Duodenal mucosa (tissue), 2 donors: Measurements from ENCODE around the gene PRSS33.

Experiments used
- H3K27ac ChIP-seq: one replicate; pipeline ENCODE4 v1.7.0; 2013; ENCODE audit warnings: low read depth, low read length
- H3K27me3 ChIP-seq, 2 donors: one replicate each; pipeline ENCODE4 v1.7.0; 2013; ENCODE audit warnings: low read length in 2 of 2, control low read depth in 1 of 2; ENCODE audit not compliant: insufficient read depth in 2 of 2, control insufficient read depth in 1 of 2
- H3K36me3 ChIP-seq, 2 donors: one replicate each; pipeline ENCODE4 v1.7.0; 2013; ENCODE audit warnings: low read length in 2 of 2, control low read depth in 1 of 2; ENCODE audit not compliant: insufficient read depth in 2 of 2, control insufficient read depth in 1 of 2
- H3K4me1 ChIP-seq, 2 donors: one replicate each; pipeline ENCODE4 v1.7.0; 2013; ENCODE audit warnings: low read length in 2 of 2, control low read depth in 1 of 2; ENCODE audit not compliant: insufficient read depth in 2 of 2, control insufficient read depth in 1 of 2
- H3K4me3 ChIP-seq, 2 donors: one replicate each; pipeline ENCODE4 v1.7.0; 2013; ENCODE audit warnings: low read length in 2 of 2, low read depth in 1 of 2
- H3K9ac ChIP-seq, 2 donors: one replicate each; pipeline ENCODE4 v1.7.0; 2013; ENCODE audit warnings: low read length in 2 of 2, low read depth in 1 of 2
- H3K9me3 ChIP-seq, 2 donors: one replicate each; pipeline ENCODE4 v1.7.0; 2013; ENCODE audit warnings: low read length in 2 of 2, control low read depth in 1 of 2; ENCODE audit not compliant: control insufficient read depth in 1 of 2

Gene PRSS33

DNA sequence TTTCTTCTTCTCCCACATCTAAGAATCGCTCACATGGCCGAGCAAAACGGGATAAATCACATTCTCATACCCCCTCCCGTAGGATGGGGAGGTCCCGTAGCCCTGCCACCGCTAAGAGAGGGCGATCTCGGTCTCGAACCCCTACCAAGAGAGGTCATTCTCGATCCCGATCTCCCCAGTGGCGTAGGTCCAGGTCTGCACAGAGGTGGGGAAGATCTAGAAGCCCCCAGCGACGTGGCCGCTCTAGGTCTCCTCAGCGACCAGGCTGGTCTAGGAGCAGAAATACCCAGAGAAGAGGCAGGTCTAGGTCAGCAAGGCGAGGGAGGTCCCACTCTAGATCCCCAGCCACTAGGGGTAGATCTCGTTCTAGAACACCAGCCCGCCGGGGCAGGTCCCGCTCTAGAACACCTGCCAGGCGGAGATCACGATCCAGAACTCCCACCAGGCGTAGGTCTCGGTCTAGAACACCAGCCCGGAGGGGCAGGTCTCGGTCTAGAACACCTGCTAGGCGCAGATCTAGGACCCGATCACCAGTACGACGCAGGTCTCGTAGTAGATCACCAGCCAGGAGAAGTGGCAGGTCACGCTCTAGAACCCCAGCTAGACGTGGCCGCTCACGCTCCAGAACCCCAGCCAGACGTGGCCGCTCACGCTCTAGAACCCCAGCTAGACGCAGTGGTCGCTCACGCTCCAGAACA lies 25.3 kb downstream of the PRSS33 start:
- peaks cover 92 to 100% of the 10 kb centered on the region in 2 donors for H3K36me3 ChIP-seq
- peaks cover 0 to 9% of the 10 kb centered on the region in 2 donors for H3K4me1 ChIP-seq
- H3K27me3 ChIP-seq: no peaks in the 10 kb centered on the region
- H3K9me3 ChIP-seq: no peaks in the 10 kb centered on the region
- H3K9ac ChIP-seq: no peak overlapping the region
- no peak overlapping the region for H3K27ac ChIP-seq
- no peak overlapping the region for H3K4me3 ChIP-seq

DNA sequence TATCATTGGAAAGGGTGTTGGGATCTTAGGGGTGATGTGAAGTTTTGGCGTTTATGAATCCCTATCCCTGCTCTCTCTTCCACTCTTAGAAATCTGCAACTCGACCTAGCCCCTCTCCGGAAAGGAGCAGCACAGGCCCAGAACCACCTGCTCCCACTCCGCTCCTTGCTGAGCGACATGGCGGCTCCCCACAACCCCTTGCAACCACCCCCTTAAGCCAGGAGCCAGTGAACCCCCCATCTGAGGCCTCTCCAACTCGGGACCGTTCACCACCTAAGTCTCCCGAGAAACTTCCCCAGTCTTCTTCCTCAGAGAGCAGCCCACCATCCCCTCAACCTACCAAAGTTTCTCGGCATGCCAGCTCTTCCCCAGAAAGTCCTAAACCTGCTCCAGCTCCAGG lies 25.9 kb downstream of the PRSS33 start:
- no peak overlapping the region for H3K9ac ChIP-seq
- H3K36me3 ChIP-seq: peaks cover 94 to 100% of the 10 kb centered on the region in 2 donors
- H3K4me3 ChIP-seq: no peak overlapping the region
- peaks cover 5 to 13% of the 10 kb centered on the region in 2 donors for H3K4me1 ChIP-seq
- H3K27me3 ChIP-seq: no peaks in the 10 kb centered on the region
- H3K27ac ChIP-seq: no peak overlapping the region
- no peaks in the 10 kb centered on the region for H3K9me3 ChIP-seq

DNA sequence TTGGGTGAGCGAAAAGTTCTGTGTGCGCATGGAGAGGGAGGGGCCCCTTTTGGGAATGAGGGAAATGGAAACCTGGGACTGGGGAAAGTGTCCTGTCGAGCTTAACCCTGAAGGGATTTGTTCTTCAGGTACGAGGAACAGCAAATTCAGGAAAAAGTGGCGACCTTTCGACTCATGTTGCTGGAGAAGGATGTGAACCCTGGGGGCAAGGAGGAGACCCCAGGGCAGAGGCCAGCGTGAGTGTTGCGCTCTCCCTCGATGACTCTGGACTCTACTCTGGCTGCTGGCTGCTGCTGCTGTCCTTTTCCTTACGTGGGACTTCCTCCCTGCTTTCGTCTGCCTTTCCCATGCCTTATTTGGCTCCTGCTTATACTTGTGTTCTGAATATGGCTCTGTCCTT lies 30.0 kb downstream of the PRSS33 start:
- peaks cover 55 to 66% of the 10 kb centered on the region in 2 donors for H3K36me3 ChIP-seq
- H3K4me1 ChIP-seq: peaks cover 30 to 34% of the 10 kb centered on the region in 2 donors
- H3K9me3 ChIP-seq: no peaks in the 10 kb centered on the region
- H3K4me3 ChIP-seq: no peak overlapping the region
- H3K27ac ChIP-seq: no peak overlapping the region
- H3K9ac ChIP-seq: no peak overlapping the region
- no peaks in the 10 kb centered on the region for H3K27me3 ChIP-seq

DNA sequence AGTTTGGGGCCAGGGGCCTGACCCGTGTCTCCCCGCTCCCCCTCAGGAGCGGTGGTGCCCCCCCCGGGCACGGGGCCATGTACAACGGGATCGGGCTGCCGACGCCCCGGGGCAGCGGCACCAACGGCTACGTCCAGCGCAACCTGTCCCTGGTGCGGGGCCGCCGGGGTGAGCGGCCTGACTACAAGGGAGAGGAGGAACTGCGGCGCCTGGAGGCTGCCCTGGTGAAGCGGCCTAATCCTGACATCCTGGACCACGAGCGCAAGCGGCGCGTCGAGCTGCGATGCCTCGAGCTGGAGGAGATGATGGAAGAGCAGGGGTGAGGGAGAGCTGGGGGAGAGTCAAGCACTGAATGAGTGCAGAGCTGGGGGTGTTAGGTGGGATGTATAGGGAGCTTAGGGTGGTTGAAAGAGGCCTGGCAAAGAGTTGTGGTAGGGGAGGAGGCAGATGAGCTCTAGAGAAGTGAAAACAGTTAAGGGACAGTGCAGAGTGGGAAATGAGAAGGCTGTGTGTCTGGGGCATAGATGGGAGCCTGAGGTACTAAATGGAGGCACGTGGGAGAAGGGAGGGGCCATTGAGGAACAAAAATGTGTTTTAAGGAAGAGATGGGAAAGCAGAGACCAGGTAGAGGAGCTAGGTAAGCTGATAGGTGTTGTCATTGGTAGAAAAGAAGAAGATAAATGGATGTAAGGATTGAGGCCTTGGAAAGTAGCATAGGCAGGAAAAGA lies 30.9 kb downstream of the PRSS33 start:
- H3K36me3 ChIP-seq: peaks cover 46 to 57% of the 10 kb centered on the region in 2 donors

DNA sequence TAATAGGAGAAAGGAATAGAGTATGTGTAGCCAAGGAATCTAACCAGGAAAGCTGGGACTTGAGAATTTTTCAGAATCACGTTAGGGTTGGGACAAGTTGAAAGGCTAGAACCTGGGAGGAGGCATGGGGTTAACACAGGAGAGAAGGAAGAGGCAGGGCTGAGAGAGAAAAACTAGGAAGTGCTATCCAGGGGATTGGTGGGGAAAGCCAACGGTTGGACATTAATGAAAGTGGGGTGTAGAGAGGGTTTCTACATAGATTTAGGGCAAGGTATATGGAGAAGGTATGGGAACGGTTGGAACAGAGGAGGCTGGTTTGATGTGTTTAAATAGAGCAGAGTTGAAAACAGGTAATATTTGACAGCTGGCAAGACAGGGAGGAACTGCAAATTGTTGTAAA lies 32.2 kb downstream of the PRSS33 start:
- Histone ChIP-seq H3K27me3 (no peaks in the 10 kb centered on the region), H3K9me3 (no peaks in the 10 kb centered on the region), H3K36me3 (peaks cover 34 to 44% of the 10 kb centered on the region in 2 donors), H3K4me3 (peak overlapping the region; percentile 97), H3K27ac (no peak overlapping the region), H3K9ac (peak overlapping the region in 1 of 2 donors; percentile 86), H3K4me1 (peaks cover 37 to 42% of the 10 kb centered on the region in 2 donors)

More for the DNA sequence above, 30.9 kb downstream of the PRSS33 start:
- H3K4me3 ChIP-seq: peak overlapping the region in 1 of 2 donors; percentile 28
- no peak overlapping the region for H3K27ac ChIP-seq
- H3K9ac ChIP-seq: no peak overlapping the region
- H3K27me3 ChIP-seq: no peaks in the 10 kb centered on the region
- H3K9me3 ChIP-seq: no peaks in the 10 kb centered on the region
- peaks cover 35 to 39% of the 10 kb centered on the region in 2 donors for H3K4me1 ChIP-seq

DNA sequence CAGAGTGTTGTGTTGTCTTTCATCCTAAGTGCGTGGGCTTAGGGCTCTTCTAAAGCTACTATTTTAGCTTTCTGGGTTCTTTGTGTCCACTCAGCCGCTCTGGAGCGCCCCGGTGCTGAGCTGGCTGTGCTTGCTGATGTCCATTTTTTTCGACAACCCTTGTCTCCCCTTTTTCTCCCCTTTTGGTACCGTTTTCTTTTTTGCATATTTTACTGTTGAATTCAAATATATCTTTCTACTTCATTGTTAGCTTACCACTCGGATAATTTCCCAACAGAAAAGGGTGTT lies 33.7 kb downstream of the PRSS33 start:
- H3K9ac ChIP-seq: peak overlapping the region; percentile 79 to 86
- peak overlapping the region; percentile 99 for H3K27ac ChIP-seq
- H3K36me3 ChIP-seq: peaks cover 19 to 29% of the 10 kb centered on the region in 2 donors
- peak overlapping the region; percentile 97 for H3K4me3 ChIP-seq
- H3K9me3 ChIP-seq: no peaks in the 10 kb centered on the region
- peaks cover 37 to 40% of the 10 kb centered on the region in 2 donors for H3K4me1 ChIP-seq
- H3K27me3 ChIP-seq: no peaks in the 10 kb centered on the region

DNA sequence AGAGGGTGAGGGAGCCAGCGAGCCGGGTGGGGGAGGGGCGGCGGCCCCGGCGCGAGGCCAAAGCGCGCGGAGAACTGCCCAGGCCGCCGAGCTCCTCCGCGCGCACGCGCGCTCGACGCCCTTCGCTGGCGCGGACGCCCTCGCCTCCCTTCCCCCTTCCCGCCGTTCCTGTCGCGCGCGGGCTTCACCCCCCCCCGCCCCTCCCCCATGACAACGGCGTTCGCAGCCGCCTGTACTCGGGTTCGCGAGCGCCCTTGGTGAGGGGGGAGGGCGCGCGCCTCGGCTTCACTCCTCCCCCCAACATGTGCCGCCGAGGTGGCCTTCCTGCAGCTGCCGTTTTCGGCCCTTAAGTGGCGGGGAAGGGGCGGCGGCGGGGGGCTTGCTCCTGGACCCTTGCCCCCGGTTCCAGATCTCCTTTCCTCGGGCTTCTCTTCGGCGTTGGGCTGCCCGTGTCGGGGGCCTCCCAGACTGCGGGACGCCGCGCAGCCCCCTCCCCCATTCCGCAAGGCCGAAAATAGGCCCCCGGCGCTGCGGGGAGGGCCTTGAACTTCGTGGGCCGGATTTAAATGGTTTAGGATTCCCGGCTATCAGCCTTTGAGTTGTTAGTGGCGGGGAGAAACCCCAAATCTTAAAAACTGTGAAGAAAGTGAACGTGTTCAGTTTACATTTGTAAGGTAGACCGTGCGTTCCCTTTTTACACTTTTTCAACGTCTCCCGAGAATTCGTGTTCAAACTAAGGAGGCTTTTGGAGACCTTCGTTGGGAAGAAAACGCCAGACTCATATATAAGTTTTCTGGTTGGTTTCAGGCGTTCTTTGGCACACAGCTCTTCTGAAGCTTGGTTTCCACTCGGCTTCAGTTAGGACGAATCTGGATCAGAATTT lies 34.3 kb downstream of the PRSS33 start:
- peaks cover 14 to 23% of the 10 kb centered on the region in 2 donors for H3K36me3 ChIP-seq
- H3K27me3 ChIP-seq: no peaks in the 10 kb centered on the region
- peak overlapping the region; percentile 86 to 99 for H3K9ac ChIP-seq
- H3K4me1 ChIP-seq: peaks cover 37 to 40% of the 10 kb centered on the region in 2 donors
- H3K27ac ChIP-seq: peak overlapping the region; percentile 99
- H3K9me3 ChIP-seq: no peaks in the 10 kb centered on the region
- peak overlapping the region; percentile 97 for H3K4me3 ChIP-seq

DNA sequence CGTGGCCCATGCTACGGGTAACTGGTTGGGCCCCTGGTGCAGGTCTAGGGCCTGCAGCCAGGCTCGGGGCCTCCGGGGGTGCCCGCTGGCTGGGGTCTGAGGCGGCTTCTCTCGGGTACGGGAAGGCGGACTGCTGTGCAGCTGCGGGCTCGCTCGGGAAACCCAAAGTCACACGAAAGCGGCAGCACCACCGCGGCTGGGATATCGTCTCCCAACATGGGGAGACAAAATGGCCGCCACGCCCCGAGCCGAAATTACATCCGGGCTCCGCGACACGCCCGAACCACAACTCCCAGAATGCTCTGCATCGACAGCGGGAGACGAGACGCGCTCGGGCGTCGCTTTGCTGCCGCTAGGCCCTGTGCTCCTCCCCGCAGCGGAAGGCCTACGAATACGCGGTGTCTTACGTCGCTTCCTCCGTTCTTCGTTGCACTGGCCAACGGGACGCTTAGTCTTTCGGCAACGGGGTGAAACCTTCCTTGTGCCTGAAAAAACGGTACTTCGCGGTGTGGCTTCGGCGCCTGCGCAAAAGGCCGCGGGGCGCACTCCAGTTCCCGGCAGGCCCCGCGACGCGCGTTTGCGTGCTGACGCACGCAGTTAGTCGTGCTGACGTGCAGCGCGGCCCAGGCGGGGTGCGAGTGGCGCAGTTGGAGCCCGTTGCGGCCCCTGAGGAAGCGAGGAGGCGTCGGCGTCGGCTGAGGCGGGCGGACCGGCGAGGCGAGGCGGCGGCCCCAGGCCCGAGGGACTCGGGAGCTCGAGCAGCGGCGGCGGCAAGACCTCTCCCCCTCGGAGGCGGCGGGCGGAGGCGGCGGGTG lies 35.1 kb downstream of the PRSS33 start, which contains the start of gene SRRM2:
Gene SRRM2 (plus strand): TSS at position 604 of the 815 bp plus-strand sequence. CDS start 3,727 bp downstream, outside the sequence.
- Histone ChIP-seq H3K4me3 (peak within 1 kb of the TSS; percentile 97), H3K9ac (peak within 1 kb of the TSS; percentile 86 to 99), H3K4me1 (peaks cover 35 to 37% of the 10 kb centered on the region in 2 donors), H3K27ac (peak within 1 kb of the TSS; percentile 99), H3K27me3 (no peaks in the 10 kb centered on the region), H3K9me3 (no peaks in the 10 kb centered on the region), H3K36me3 (peaks cover 7 to 15% of the 10 kb centered on the region in 2 donors)

DNA sequence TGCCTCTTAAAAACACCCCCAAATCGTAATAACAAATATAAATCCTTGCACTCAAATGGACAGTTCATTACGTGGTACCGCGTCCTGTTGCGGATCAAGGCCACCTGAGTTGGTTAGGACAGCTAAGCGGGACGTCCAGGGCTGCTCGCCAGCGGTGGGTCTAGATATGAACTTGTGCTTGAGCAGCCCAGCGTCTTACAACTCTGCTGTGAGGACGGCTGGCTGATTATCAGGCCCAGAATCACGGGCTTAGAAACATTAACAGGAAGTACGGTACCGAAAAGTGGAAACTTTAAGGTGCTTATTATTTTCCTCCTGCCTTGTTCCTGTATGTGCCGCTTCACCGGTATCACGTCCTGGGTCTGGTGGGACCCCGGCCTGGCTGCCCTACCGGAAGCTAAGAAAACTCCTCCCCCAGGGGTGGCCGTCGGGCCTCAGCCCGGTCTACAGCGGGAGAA lies 35.8 kb downstream of the PRSS33 start:
- Histone ChIP-seq H3K9ac (peak overlapping the region in 1 of 2 donors; percentile 76), H3K27ac (peak overlapping the region; percentile 99), H3K4me1 (peaks cover 32 to 34% of the 10 kb centered on the region in 2 donors), H3K4me3 (peak overlapping the region; percentile 81 to 97), H3K36me3 (peaks cover 1 to 8% of the 10 kb centered on the region in 2 donors), H3K9me3 (no peaks in the 10 kb centered on the region), H3K27me3 (no peaks in the 10 kb centered on the region)
